Kidney capillary endothelial cell (primary cell): ENCODE data around the gene NBAS.

ENCODE experiments used
- DNase-seq: peaks from one replicate; pipeline ENCODE4 v3.0.0-alpha.2; 2018; ENCODE audit warnings: low spot score

Gene NBAS

DNA sequence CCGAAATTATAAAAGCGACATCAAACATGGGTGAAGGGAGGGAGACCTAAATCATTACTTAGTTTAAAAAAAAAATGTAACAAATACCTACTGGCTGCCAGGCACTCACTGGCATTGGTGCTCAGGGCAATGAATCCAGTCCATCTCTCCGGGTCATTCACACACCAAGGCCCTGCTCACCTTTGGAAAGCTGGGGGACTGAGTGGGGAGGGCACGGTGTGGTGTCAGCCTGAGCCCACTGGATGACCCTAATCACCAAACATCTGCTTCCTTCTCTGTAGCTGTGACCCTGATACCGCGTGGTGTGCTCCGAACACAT lies 30.2 kb upstream of the NBAS start:
- no peak for DNase-seq

GRCh38 chr2:15588329-15588919 lies 27.3 kb upstream of the NBAS start:
- DNase-seq: peak; percentile 65

DNA sequence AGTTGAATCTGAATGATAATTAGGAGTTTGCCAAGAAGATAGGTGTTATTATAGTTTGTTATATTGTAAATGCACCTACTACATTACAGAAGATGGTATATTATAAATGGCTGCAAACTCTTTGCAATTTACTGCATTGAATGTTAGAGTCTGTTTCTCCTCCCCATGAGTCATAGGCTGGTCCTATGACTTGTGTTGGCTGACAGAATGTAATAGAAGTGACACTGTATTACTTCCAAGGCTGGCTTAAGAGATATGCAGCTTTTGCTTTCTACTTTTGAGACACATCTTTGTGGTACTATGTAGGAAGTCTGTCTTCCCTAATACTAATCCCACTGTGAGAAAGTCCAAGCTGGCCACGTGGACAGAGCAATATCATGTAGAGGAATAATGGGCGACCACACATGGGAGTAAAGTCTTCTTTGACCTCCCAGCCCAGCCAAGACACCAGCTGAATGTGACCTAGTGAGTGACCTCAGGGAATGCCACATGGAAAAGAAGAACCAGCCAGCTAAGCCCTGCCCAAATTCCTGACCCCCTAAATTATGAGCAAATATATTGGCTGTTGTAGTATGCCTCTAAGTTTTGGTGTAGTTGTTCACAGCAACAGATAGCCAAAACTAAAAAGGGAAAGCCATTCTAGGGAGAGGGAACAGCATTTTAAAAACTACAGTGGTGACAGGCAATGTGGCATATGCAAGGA lies 23.8 kb upstream of the NBAS start:
- DNase-seq: no peak

- DNase-seq: no peak
These were observed 23.2 kb upstream of the NBAS start for GRCh38 chr2:15584316-15584715.

DNA sequence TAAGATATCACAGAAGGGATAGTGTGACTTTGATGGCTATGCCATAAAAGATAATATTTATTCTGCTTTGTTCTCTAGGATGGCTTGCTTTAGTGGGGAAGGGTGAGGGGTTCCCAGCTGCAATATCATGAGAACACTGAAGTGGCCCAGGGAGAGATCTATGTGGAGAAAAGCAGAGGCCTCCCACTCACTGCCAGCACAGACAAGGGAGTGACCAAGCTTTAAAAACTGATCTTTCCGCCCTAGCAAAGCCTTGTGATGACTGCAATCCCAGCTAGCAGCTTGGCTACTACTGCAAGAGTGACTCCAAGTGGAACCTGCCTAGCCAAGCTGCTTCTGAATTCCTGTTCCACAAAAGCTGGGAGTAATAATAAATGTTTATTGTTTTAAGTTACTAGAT lies 22.7 kb upstream of the NBAS start:
- no peak for DNase-seq

DNA sequence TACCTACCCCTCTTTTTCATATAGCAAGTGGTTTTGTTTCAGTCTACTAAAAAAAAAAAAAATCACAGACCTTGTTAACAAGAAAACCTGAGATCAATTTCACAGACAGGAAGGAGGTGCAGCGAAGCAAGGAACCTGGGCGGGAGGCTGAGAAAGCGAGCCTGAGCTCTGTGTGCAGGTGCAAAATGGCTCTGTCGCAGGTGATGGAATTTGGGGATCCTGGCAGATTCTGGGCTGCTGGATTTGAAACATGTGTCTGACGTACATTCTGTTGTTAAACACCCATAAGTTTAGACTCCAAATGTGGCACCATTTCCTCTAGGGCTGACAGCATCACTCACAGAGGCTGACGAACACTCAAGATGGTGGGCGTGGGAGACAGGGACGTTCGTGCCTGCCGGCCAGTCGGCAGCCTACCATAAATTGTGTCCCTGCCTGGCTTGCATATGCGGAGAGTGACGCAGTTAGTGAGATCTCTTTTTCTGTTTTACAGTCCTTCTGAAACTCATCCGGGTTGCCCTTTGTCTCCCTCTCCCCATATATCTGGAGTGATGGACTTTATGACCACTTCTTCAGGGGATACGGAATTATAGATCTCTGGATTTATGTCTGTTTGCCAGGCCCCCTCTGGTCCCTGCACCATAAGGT lies 21.7 kb upstream of the NBAS start:
- DNase-seq: no peak

GRCh38 chr2:15580451-15580850 lies 19.3 kb upstream of the NBAS start:
- no peak for DNase-seq

GRCh38 chr2:15579641-15580040 lies 18.5 kb upstream of the NBAS start:
- DNase-seq: peak; percentile 97

DNA sequence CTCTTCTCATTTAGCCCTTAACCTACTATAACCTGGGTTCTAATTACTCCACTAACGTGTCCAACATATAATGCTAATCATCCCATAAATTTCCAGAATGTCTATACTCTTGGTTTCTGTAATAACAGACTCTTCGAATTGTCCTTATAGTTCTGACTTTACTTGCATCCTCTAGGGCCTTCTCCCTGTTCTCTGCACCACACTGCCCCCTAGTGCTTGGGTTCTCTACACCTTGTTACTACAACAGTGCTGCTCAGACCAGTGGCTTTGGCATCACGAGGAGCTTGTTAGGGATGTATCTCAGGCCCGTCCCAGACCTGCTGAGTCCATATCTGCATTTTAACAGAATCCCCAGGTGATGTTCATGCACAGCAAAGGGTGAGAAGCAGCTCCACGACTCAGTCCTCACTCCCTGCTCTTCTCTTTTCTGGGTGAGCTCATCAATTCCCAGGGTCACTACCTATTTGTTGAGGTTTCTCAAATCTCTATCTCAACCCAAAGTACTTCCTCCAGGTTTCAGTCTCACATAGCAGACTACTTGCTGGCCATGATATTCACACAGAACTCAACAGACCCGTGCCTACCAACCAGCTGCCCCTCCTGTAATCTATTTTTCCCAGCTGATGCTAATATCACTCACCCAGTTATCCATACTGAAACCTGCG lies 16.1 kb upstream of the NBAS start:
- peak; percentile 81 for DNase-seq

DNA sequence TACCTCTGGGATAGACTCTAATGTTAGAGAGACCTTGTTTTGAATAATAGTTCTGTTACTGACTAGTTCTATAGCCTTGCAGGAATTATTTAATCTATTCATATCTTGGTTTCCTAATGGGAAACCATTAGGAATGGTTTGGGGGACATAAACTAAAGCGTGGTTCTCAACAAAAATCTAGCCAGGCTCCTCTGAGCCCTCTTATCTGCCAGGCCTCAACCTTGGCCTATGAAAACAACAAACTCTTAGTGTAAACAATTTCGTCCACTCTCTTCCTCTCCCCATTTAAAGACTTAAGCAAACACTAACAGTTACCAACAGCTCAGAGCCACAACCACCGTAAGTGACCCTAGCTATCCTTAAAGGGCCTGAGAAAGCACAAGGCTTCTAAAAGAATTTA lies 10.6 kb upstream of the NBAS start:
- no peak for DNase-seq

- DNase-seq: no peak
These were observed 9.0 kb upstream of the NBAS start for GRCh38 chr2:15570104-15570503.

GRCh38 chr2:15568874-15569273 lies 7.7 kb upstream of the NBAS start:
- no peak for DNase-seq

GRCh38 chr2:15566912-15567311 lies 5.8 kb upstream of the NBAS start:
- no peak for DNase-seq

- DNase-seq: no peak
These were observed 5.0 kb upstream of the NBAS start for GRCh38 chr2:15565994-15566671.

DNA sequence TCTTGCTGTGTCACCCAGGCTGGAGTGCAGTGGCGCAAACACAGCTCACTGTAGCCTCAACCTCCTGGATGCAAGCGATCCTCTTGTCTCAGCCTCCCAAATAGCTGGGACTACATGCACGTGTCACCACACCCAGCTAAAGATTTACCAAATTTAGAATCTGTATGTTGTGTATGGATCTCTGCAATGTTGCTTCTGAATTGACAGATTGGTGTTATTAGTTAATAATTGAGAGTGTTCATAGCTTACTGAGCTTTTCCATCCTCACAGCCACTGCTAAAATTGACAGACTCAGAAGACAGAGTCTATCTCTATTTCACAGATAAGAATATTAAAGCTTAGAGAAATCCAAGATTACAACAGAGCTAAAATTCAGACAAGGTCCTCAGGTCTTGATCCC lies 4.3 kb upstream of the NBAS start:
- DNase-seq: no peak

- DNase-seq: no peak
These were observed 2.3 kb upstream of the NBAS start for GRCh38 chr2:15563227-15564100.

DNA sequence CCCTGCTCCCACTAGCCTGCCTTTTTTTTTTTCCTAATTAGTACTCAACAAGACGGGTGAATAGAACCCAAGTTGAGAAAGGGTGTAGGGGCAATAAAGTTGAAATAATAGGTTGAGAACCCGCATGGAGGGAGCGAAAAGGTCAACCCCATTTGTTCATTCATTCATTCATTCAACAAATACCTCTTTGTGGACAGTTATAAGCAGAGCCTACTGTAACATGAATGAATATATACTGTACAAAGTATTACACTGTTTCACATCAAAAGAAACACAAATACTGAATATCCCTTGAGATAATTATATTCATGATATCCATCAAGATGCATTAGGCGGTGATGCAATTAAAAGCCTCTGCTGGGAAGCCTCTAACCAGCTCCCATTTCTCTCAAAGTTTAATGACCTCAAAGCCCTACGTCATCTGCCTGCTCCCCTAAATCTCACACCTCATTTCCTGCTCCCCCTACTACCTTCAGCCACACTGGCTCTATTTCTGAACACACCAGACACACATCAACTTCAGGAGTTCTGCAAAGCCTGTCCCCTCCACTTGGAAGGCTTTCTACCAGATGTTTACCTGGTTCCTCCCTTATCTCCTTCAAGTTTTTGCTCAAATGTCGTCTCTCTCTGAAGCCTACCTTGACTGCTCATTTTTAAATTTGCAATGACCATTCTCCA lies 1.4 kb upstream of the NBAS start:
- DNase-seq: no peak

DNA sequence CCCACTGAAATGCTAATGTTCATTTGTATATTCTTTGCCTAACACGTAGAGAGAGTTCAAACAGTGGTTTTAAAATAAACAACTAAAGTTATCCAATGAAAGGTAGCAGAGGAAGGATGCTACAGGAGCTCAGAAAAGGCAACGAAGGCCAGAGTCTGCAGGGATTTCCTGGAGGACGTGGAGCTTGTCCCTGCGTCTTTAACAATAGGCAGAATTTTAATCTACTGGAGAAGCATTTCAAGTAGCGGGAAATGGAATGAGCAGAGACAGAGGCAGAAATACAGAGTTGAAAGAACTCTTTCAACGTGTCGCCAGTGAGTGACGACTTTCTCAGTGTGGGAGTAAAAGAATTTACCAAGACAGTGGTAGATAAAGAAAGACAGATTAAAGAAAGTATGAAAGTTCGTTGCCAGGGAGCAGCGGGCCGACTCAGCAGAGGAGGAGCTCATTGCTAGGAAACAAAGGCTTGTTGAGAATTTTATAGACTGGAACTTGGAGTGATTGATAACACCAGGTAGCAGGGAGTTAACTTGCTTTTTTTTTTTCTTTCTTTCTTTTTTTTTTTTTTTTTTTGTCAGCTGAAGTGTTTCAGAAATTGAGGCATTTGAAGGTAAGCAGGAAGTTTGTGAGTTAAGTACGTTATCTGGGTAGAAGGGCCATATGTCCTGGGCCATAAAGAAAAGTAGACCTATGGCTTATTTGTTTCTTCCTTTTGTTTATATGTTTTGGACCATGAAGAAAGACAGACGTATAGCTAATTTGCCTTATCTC lies 625 bp upstream of the NBAS start:
- peak; percentile 42 for DNase-seq

GRCh38 chr2:15560140-15560987 lies 770 bp downstream of the NBAS start:
- peak; percentile 48 for DNase-seq
